C4-2B (cell line): Measurements from ENCODE around the gene GNAS-AS1.

ENCODE experiments used
- CTCF ChIP-seq: fragments of 450-650 bp; conservative IDR thresholded peaks from 2 replicates; pipeline ENCODE4 v1.5.1; 2017; ENCODE audit warnings: mild to moderate bottlenecking
- ZFX ChIP-seq: fragments of 450-650 bp; IDR thresholded peaks from 2 replicates; pipeline ENCODE4 v1.6.1; 2017

- no peak for TF ChIP-seq CTCF
- no peak for TF ChIP-seq ZFX
These were observed 60.2 kb downstream of the GNAS-AS1 start for GRCh38 chr20:58790454-58790853.
